T-helper 1 cell (primary cell): Measurements from ENCODE around the gene C1QL4.
"Not testable (repeated sequence)": the region's sequence is repeated elsewhere in the genome, so short reads cannot be mapped to it uniquely, and the experiment has no call there.

ENCODE experiments used
- DNase-seq, 5 donors: peaks; one replicate each; pipeline ENCODE4 v3.0.0-alpha.2; 2012 to 2020

C1QL4 gene

GRCh38 chr12:49298160-49298559 lies 38.8 kb downstream of the C1QL4 start:
- no peak for DNase-seq

GRCh38 chr12:49297695-49298060 lies 39.3 kb downstream of the C1QL4 start:
- no peak for DNase-seq

- peak in 3 of 5 donors; percentile 16 to 56 (median 24) for DNase-seq
Measured at GRCh38 chr12:49296836-49297694, 39.9 kb downstream of the C1QL4 start.

GRCh38 chr12:49296034-49296835 lies 40.8 kb downstream of the C1QL4 start:
- DNase-seq = peak; percentile 33 to 60 (median 56)

- DNase-seq = no peak
Measured at GRCh38 chr12:49295082-49295936, 41.7 kb downstream of the C1QL4 start, which contains the start of gene PRPH. Gene PRPH, plus strand, starts transcription at chr12:49295147. Its CDS starts 54 bp downstream, at chr12:49295201.

GRCh38 chr12:49294804-49295081 lies 42.2 kb downstream of the C1QL4 start:
- no peak for DNase-seq

GRCh38 chr12:49294086-49294803 lies 42.7 kb downstream of the C1QL4 start:
- DNase-seq = no peak

- DNase-seq = no peak
Measured at GRCh38 chr12:49293056-49293956, 43.7 kb downstream of the C1QL4 start.

- DNase-seq = no peak
Measured at GRCh38 chr12:49292729-49293055, 44.3 kb downstream of the C1QL4 start.

- DNase-seq = no peak
Measured at GRCh38 chr12:49288922-49289555, 47.9 kb downstream of the C1QL4 start.

- peak; percentile 31 to 69 (median 62) for DNase-seq
Measured at GRCh38 chr12:49288412-49288853, 48.6 kb downstream of the C1QL4 start.

GRCh38 chr12:49287876-49288275 lies 49.1 kb downstream of the C1QL4 start:
- DNase-seq = no peak

GRCh38 chr12:49284672-49285071 lies 52.3 kb downstream of the C1QL4 start:
- no peak for DNase-seq

GRCh38 chr12:49283541-49284429 lies 53.2 kb downstream of the C1QL4 start:
- no peak for DNase-seq

- not testable (repeated sequence) for DNase-seq
Measured at GRCh38 chr12:49282740-49283375, 54.1 kb downstream of the C1QL4 start.
